HCT116 (cell line): Measurements from ENCODE around the gene MBD3. TPM values are rescaled to one million over a fixed set of nuclear protein-coding genes. Genes with fewer than 3 reads are reported as not detected.

Experiments
- ATAC-seq: fragments of 200-7000 bp; cut with Tn5 transposase; 2 replicates; pipeline ENCODE4 v1.9.1; 2020; ENCODE audit warnings: mild to moderate bottlenecking, moderate library complexity
- BruUV-seq: library from RNA; stranded (reverse); fragments of 400-500 nt; replicated peaks from 2 replicates; lab custom pipeline; 2021; lab: Mats Ljungman, UMichigan
- CTCF ChIA-PET: fragments of 300-600 bp; sonication (Branson Sonifier 250); formaldehyde crosslinking; loops from one replicate; lab custom pipeline; 2021; ENCODE audit warnings: antibody characterized with exemption; lab: Charles Lee
- POLR2A ChIA-PET: fragments of 300-600, 350-600 bp; sonication (Branson Sonifier 250); formaldehyde crosslinking; loops from one replicate; lab custom pipeline; 2021; ENCODE audit warnings: antibody characterized with exemption; lab: Charles Lee
- RAD21 ChIA-PET, 2 experiments: fragments of 300-600 bp; sonication (Branson Sonifier 250); formaldehyde crosslinking; loops; one replicate each; lab custom pipeline; 2023; ENCODE audit warnings: low total read pairs in 2 of 2; ENCODE audit not compliant: uncharacterized antibody in 2 of 2, unreplicated experiment in 2 of 2, low non-redundant PET in 1 of 2; lab: Charles Lee
- DNase-seq: peaks from one replicate; pipeline ENCODE4 v3.0.0-alpha.2; 2010; ENCODE audit warnings: low read depth, low spot score
- H2AFZ ChIP-seq: fragments of 200-600 bp; shearing (Covaris generic), sonication (generic); 2 replicates; pipeline ENCODE4 v1.6.1; 2017; ENCODE audit warnings: low read depth, mixed run types, mixed read lengths, antibody characterized with exemption, low read length; ENCODE audit not compliant: poor library complexity, severe bottlenecking
- H3K27ac ChIP-seq: 2 replicates; pipeline ENCODE4 v1.5.1; 2012; ENCODE audit warnings: low read depth, low read length
- H3K27me3 ChIP-seq: fragments of 200-600 bp; sonication (generic); 2 replicates; pipeline ENCODE4 v1.6.1; 2016; ENCODE audit warnings: mixed run types, low read length, mixed read lengths; ENCODE audit not compliant: insufficient read depth
- H3K36me3 ChIP-seq, 2 experiments: fragments of 200-500 bp in 1 of 2; fragments of 200-600 bp in 1 of 2; sonication (Bioruptor generic) in 1 of 2; sonication (generic) in 1 of 2; 2 replicates each; pipeline versions ENCODE4 v1.5.1 to v1.6.1; 2014 to 2016; ENCODE audit warnings: low read length in 2 of 2, inconsistent platforms in 1 of 2, mixed read lengths in 1 of 2, mixed run types in 1 of 2; ENCODE audit not compliant: insufficient read depth in 2 of 2, control insufficient read depth in 1 of 2
- H3K4me1 ChIP-seq, 2 experiments: fragments of 200-600 bp in 1 of 2; sonication (generic) in 1 of 2; 2 replicates each; pipeline versions ENCODE4 v1.5.1 to v1.6.1; 2012 to 2017; ENCODE audit warnings: low read length in 2 of 2, inconsistent platforms in 1 of 2, mild to moderate bottlenecking in 1 of 2, mixed read lengths in 1 of 2, mixed run types in 1 of 2, moderate library complexity in 1 of 2; ENCODE audit not compliant: insufficient read depth in 2 of 2, control insufficient read depth in 1 of 2
- H3K4me2 ChIP-seq: fragments of 200-600 bp; sonication (generic); 2 replicates; pipeline ENCODE4 v1.6.1; 2017; ENCODE audit warnings: mixed run types, low read length, mixed read lengths
- H3K4me3 ChIP-seq, 2 experiments: fragments of 200-600 bp in 1 of 2; sonication (generic) in 1 of 2; replicated peaks in 1 of 2; 2 replicates each; pipeline ENCODE4 v1.5.1; 2011 to 2016; ENCODE audit warnings: low read length in 2 of 2, control low read depth in 1 of 2, low read depth in 1 of 2, mild to moderate bottlenecking in 1 of 2, mixed read lengths in 1 of 2, mixed run types in 1 of 2
- H3K79me2 ChIP-seq: fragments of 200-600 bp; sonication (generic); 2 replicates; pipeline ENCODE4 v1.6.1; 2017; ENCODE audit warnings: mild to moderate bottlenecking, mixed run types, low read length, moderate library complexity, mixed read lengths; ENCODE audit not compliant: insufficient read depth
- H3K9ac ChIP-seq: fragments of 200-600 bp; sonication (generic); 2 replicates; pipeline ENCODE4 v1.6.1; 2016; ENCODE audit warnings: low read length, mixed read lengths
- H3K9me2 ChIP-seq: fragments of 200-600 bp; sonication (generic), shearing (Covaris generic); 2 replicates; pipeline ENCODE4 v1.6.1; 2017; ENCODE audit warnings: mixed run types, mild to moderate bottlenecking, moderate library complexity; ENCODE audit not compliant: insufficient read depth
- H3K9me3 ChIP-seq, 2 experiments: fragments of 200-500 bp in 1 of 2; fragments of 200-600 bp in 1 of 2; sonication (Bioruptor generic) in 1 of 2; sonication (generic) in 1 of 2; 2 replicates each; pipeline ENCODE4 v1.6.1; 2014 to 2017; ENCODE audit warnings: low read length in 2 of 2, mixed read lengths in 2 of 2, inconsistent platforms in 1 of 2, low read depth in 1 of 2, mild to moderate bottlenecking in 1 of 2, mixed run types in 1 of 2, moderate library complexity in 1 of 2; ENCODE audit not compliant: control insufficient read depth in 1 of 2, insufficient read depth in 1 of 2
- H4K20me1 ChIP-seq: fragments of 200-600 bp; sonication (generic), shearing (Covaris generic); 2 replicates; pipeline ENCODE4 v1.6.1; 2017; ENCODE audit warnings: mixed run types, mild to moderate bottlenecking, moderate library complexity; ENCODE audit not compliant: insufficient read depth
- ATF3 ChIP-seq: IDR thresholded peaks from 2 replicates; pipeline ENCODE4 v1.6.1; 2012
- CBX3 ChIP-seq: IDR thresholded peaks from 2 replicates; pipeline ENCODE4 v1.6.1; 2012; ENCODE audit warnings: low read depth
- CEBPB ChIP-seq: IDR thresholded peaks from 2 replicates; pipeline ENCODE4 v1.6.1; 2012; ENCODE audit warnings: low read depth
- CTCF ChIP-seq, 3 experiments: fragments of 200-600 bp in 1 of 3; sonication (generic) in 1 of 3; IDR thresholded peaks in 2 of 3; conservative IDR thresholded peaks in 1 of 3; 2 replicates each; pipeline ENCODE4 v1.5.1; 2012 to 2017; ENCODE audit warnings: low read depth in 2 of 3, low read length in 2 of 3, antibody characterized with exemption in 1 of 3, borderline replicate concordance in 1 of 3, control low read depth in 1 of 3, mild to moderate bottlenecking in 1 of 3, mixed read lengths in 1 of 3, mixed run types in 1 of 3, moderate library complexity in 1 of 3; ENCODE audit not compliant: insufficient read depth in 1 of 3
- EGR1 ChIP-seq: IDR thresholded peaks from 2 replicates; pipeline ENCODE4 v1.6.1; 2012; ENCODE audit warnings: low read depth
- ELF1 ChIP-seq: IDR thresholded peaks from 2 replicates; pipeline ENCODE4 v1.6.1; 2012; ENCODE audit warnings: low read depth, borderline replicate concordance
- EZH2 ChIP-seq: fragments of 200-600 bp; sonication (generic); IDR thresholded peaks from 2 replicates; pipeline ENCODE4 v1.6.1; 2017; ENCODE audit warnings: antibody characterized with exemption, mixed run types
- FOSL1 ChIP-seq: IDR thresholded peaks from 2 replicates; pipeline ENCODE4 v1.6.1; 2012; ENCODE audit warnings: low read depth
- JUND ChIP-seq: IDR thresholded peaks from 2 replicates; pipeline ENCODE4 v1.6.1; 2012
- MAX ChIP-seq: IDR thresholded peaks from 2 replicates; pipeline ENCODE4 v1.6.1; 2012
- POLR2A ChIP-seq: IDR thresholded peaks from 2 replicates; pipeline ENCODE4 v1.7.0; 2011; ENCODE audit warnings: borderline replicate concordance; ENCODE audit not compliant: insufficient read depth, insufficient read length; ENCODE audit errors: extremely low read depth
- REST ChIP-seq: IDR thresholded peaks from 2 replicates; pipeline ENCODE4 v1.6.1; 2012; ENCODE audit warnings: low read depth
- SIN3A ChIP-seq: IDR thresholded peaks from 2 replicates; pipeline ENCODE4 v1.6.1; 2012; ENCODE audit warnings: low read depth
- SRF ChIP-seq: IDR thresholded peaks from 2 replicates; pipeline ENCODE4 v1.6.1; 2012; ENCODE audit warnings: low read depth
- TCF7L2 ChIP-seq: IDR thresholded peaks from 2 replicates; pipeline ENCODE4 v1.7.0; 2011; ENCODE audit warnings: borderline replicate concordance, inconsistent platforms; ENCODE audit not compliant: insufficient read depth, insufficient read length; ENCODE audit errors: extremely low read depth
- YY1 ChIP-seq: IDR thresholded peaks from 2 replicates; pipeline ENCODE4 v1.6.1; 2011; ENCODE audit warnings: low read length, low read depth, moderate library complexity, mild to moderate bottlenecking; ENCODE audit not compliant: insufficient replicate concordance; ENCODE audit errors: extremely low read depth
- ZFX ChIP-seq: fragments of 450-650 bp; IDR thresholded peaks from 2 replicates; pipeline ENCODE4 v1.6.1; 2017
- ZNF274 ChIP-seq: fragments of 200-500 bp; sonication (Bioruptor generic); IDR thresholded peaks from 2 replicates; pipeline ENCODE4 v1.6.1; 2014; ENCODE audit warnings: mild to moderate bottlenecking, low read depth, low read length, inconsistent platforms
- intact Hi-C: fragments of 100-400 bp; cut with micrococcal nuclease; formaldehyde crosslinking; loops from 2 replicates; pipeline ENCODE4 v1.10.0; 2022
- total RNA-seq: library from RNA; stranded (reverse); gene quantifications from one replicate; pipeline ENCODE4 v1.2.1, GENCODE V29; 2021; ENCODE audit not compliant: unreplicated experiment

The MBD3 gene
- total RNA-seq, 1 experiment from 2014 or later: 85.7 TPM

- no TSS peak for BruUV-seq
- intact Hi-C loops: no loop called here
- POLR2A ChIA-PET: no interaction called here
- TF ChIP-seq ATF3 (no peak), EGR1 (no peak), CTCF (IDR thresholded peaks at IDR 0.05 in 2 of 3, conservative IDR thresholded peaks at IDR 0.05 in 1 of 3; ENCODE audit: borderline replicate concordance in 1 of 3, insufficient read depth in 1 of 3, low read depth in 2 of 3, low read length in 2 of 3) (no peak), YY1 (no peak), MAX (no peak), CEBPB (no peak), POLR2A (no peak), SRF (no peak), REST (no peak), JUND (no peak), ZFX (no peak), TCF7L2 (no peak), FOSL1 (no peak), EZH2 (no peak), CBX3 (no peak), ELF1 (no peak), ZNF274 (no peak), SIN3A (no peak)
- no peaks in the 10 kb centered on the region for H3K27me3 ChIP-seq
- H3K4me3 ChIP-seq: no peak overlapping the region
- H3K4me1 ChIP-seq: peaks cover 0 to 9% of the 10 kb centered on the region in 2 experiments; a peak in 2 of 4 replicates
- H3K9me3 ChIP-seq: no peaks in the 10 kb centered on the region
- no peak overlapping the region for H2AFZ ChIP-seq
- no peak for DNase-seq
- RAD21 ChIA-PET: no interaction called here
- H3K4me2 ChIP-seq: no peak overlapping the region
- no peaks in the 10 kb centered on the region for H3K9me2 ChIP-seq
- CTCF ChIA-PET: no interaction called here
- no peak overlapping the region for H3K27ac ChIP-seq
- ATAC-seq: no peak
- H4K20me1 ChIP-seq: no peaks in the 10 kb centered on the region
- no peak overlapping the region for H3K9ac ChIP-seq
- H3K36me3 ChIP-seq: peaks cover 10 to 32% of the 10 kb centered on the region in 2 experiments; a peak in 3 of 4 replicates
- H3K79me2 ChIP-seq: peaks cover 36% of the 10 kb centered on the region
Observed at GRCh38 chr19:1631557-1632100, 39.0 kb upstream of the MBD3 start.
